DND-41 (cell line): ENCODE results near the gene AKT3.

Experiments
- ATAC-seq: fragments of 200-7000 bp; cut with Tn5 transposase; 3 replicates; pipeline ENCODE4 v1.9.1; 2021; ENCODE audit warnings: low read depth; ENCODE audit not compliant: insufficient read depth
- DNase-seq: peaks from one replicate; pipeline ENCODE4 v3.0.0-alpha.2; 2020
- H2AFZ ChIP-seq: 2 replicates; pipeline ENCODE4 v1.6.0; 2012; ENCODE audit warnings: low read depth, low read length
- H3K27ac ChIP-seq: 2 replicates; pipeline ENCODE4 v1.5.1; 2012; ENCODE audit warnings: low read length, inconsistent platforms
- H3K27me3 ChIP-seq: fragments of 200-600 bp; sonication (generic); 2 replicates; pipeline ENCODE4 v1.6.0; 2012; ENCODE audit warnings: low read length, mild to moderate bottlenecking, inconsistent platforms; ENCODE audit not compliant: insufficient read depth, poor library complexity
- H3K36me3 ChIP-seq: 2 replicates; pipeline ENCODE4 v1.5.1; 2012; ENCODE audit warnings: low read length, inconsistent platforms; ENCODE audit not compliant: insufficient read depth
- H3K4me1 ChIP-seq: 2 replicates; pipeline ENCODE4 v1.5.1; 2012; ENCODE audit warnings: mild to moderate bottlenecking, low read length; ENCODE audit not compliant: insufficient read depth
- H3K4me2 ChIP-seq: 2 replicates; pipeline ENCODE4 v1.6.0; 2012; ENCODE audit warnings: mild to moderate bottlenecking, moderate library complexity, low read length, inconsistent platforms; ENCODE audit not compliant: insufficient read depth
- H3K4me3 ChIP-seq, 2 experiments: fragments of 200-600 bp in 1 of 2; shearing (Covaris generic) in 1 of 2; 2 replicates each; pipeline ENCODE4 v1.5.1; 2012 to 2016; ENCODE audit warnings: inconsistent platforms in 2 of 2, low read length in 2 of 2, mild to moderate bottlenecking in 2 of 2, low read depth in 1 of 2, moderate library complexity in 1 of 2
- H3K79me2 ChIP-seq: 2 replicates; pipeline ENCODE4 v1.6.0; 2012; ENCODE audit warnings: low read length, inconsistent platforms; ENCODE audit not compliant: insufficient read depth
- H3K9ac ChIP-seq: 2 replicates; pipeline ENCODE4 v1.6.0; 2012; ENCODE audit warnings: low read depth, mild to moderate bottlenecking, inconsistent platforms, low read length, moderate library complexity
- H3K9me3 ChIP-seq: 2 replicates; pipeline ENCODE4 v1.5.1; 2012; ENCODE audit warnings: low read length, moderate library complexity, mild to moderate bottlenecking, inconsistent platforms; ENCODE audit not compliant: insufficient read depth, severe bottlenecking
- H4K20me1 ChIP-seq: 2 replicates; pipeline ENCODE4 v1.6.0; 2012; ENCODE audit warnings: low read length; ENCODE audit not compliant: insufficient read depth
- CTCF ChIP-seq: IDR thresholded peaks from 2 replicates; pipeline ENCODE4 v1.5.1; 2012; ENCODE audit warnings: borderline replicate concordance, low read length, moderate library complexity, mild to moderate bottlenecking; ENCODE audit not compliant: poor library complexity, severe bottlenecking; ENCODE audit errors: extremely low read depth
- EZH2 ChIP-seq: IDR thresholded peaks from 3 replicates; pipeline ENCODE4 v1.6.1; 2012; ENCODE audit warnings: borderline replicate concordance, low read depth, mild to moderate bottlenecking, moderate library complexity, low read length, inconsistent platforms; ENCODE audit not compliant: severe bottlenecking

AKT3 gene

GRCh38 chr1:243543501-243543900 lies 306.5 kb downstream of the AKT3 start:
- TF ChIP-seq CTCF (no peak), EZH2 (no peak)

DNA sequence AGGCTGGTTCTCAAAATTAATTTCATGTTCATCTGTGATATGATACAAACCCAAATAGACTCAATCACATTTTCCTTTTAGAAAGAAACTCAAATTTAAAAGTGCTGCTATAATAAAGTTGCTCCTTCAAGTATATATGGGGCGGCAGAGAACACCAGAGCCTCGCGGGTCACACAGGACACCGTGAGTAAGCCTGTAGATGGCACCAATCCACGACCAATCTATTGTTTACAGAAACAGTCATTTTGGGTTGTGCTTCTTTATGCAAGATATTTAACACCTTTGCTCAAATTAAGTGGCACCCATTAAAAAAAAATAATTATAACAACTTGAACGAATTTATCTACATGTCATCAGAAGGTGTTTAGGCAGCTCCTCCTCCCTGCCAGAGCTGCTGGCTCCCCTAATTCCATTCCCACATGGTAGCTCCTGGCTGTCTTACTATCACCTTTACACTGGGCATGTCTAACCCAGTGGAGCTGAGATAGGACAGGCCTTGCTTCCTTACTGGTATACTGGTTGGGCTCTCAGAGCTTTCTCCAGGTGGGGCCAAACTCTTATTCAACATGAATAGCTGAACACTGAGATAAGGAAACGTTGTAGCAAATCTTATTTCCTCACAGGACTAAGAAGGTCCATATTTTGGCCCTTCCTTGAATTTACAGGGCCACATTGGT lies 307.2 kb downstream of the AKT3 start:
- ATAC-seq (no peak), DNase-seq (no peak)

More at GRCh38 chr1:243543501-243543900, 306.5 kb downstream of the AKT3 start:
- Histone ChIP-seq H3K79me2 (no peaks in the 10 kb centered on the region), H3K4me2 (no peak overlapping the region), H4K20me1 (no peaks in the 10 kb centered on the region), H3K9ac (no peak overlapping the region), H3K4me3 (no peak overlapping the region), H3K9me3 (no peaks in the 10 kb centered on the region), H3K27me3 (no peaks in the 10 kb centered on the region), H2AFZ (no peak overlapping the region), H3K27ac (no peak overlapping the region), H3K4me1 (no peaks in the 10 kb centered on the region), H3K36me3 (peaks cover 13% of the 10 kb centered on the region; the same call in 1 of the 2 replicates)
- ATAC-seq (no peak), DNase-seq (no peak)

DNA sequence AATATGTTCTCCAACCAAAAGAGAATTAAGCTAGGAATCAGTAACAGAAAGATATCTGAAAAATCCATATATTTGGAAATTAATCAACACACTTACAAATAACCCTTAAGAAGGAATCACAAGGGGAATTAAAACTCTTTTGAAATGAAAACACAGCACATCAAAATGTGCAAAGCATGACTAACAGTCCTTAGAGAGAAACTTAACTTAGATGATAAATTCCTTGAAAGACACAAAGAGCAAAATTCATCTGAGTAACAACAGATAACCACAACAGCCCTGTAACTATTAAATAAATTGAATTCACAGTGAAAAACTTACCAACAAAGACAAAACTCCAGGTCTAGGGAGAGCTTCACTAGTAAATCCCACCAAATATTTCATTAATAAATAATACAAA lies 310.4 kb downstream of the AKT3 start:
- no peak for ATAC-seq
- H3K9me3 ChIP-seq: no peaks in the 10 kb centered on the region
- TF ChIP-seq CTCF (no peak), EZH2 (no peak)
- H3K27me3 ChIP-seq: no peaks in the 10 kb centered on the region
- no peak overlapping the region for H2AFZ ChIP-seq
- DNase-seq: no peak
- H4K20me1 ChIP-seq: no peaks in the 10 kb centered on the region
- no peak overlapping the region for H3K27ac ChIP-seq
- H3K4me2 ChIP-seq: no peak overlapping the region
- H3K4me3 ChIP-seq: no peak overlapping the region
- H3K4me1 ChIP-seq: no peaks in the 10 kb centered on the region
- H3K9ac ChIP-seq: no peak overlapping the region
- peaks cover 9% of the 10 kb centered on the region; the same call in 1 of the 2 replicates for H3K36me3 ChIP-seq
- no peaks in the 10 kb centered on the region for H3K79me2 ChIP-seq

More for the DNA sequence above, 307.2 kb downstream of the AKT3 start:
- Histone ChIP-seq H3K9me3 (no peaks in the 10 kb centered on the region), H3K4me3 (no peak overlapping the region), H3K36me3 (peaks cover 11% of the 10 kb centered on the region; the same call in 1 of the 2 replicates), H3K9ac (no peak overlapping the region), H3K27ac (no peak overlapping the region), H3K4me2 (no peak overlapping the region), H3K27me3 (no peaks in the 10 kb centered on the region), H3K4me1 (no peaks in the 10 kb centered on the region), H3K79me2 (no peaks in the 10 kb centered on the region), H4K20me1 (no peaks in the 10 kb centered on the region), H2AFZ (no peak overlapping the region)
- TF ChIP-seq CTCF (no peak), EZH2 (no peak)

DNA sequence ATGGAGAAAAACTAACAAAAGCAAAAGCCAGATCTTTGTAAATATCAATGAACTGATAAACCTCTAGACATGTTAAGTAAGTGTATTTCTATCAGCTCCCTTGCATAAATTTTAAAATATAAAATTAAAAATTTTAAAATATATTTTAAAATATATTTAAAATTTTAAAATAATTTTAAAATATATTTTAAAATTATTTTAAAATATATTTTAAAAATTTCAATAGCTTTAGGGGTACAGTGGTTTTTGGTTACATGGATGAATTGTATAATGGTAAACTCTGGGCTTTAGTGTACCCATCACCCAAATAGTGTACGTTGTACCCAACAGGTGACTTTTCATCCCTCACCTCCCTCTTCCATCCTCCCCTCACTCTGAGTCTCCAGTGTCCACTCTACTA lies 315.0 kb downstream of the AKT3 start:
- Histone ChIP-seq H2AFZ (no peak overlapping the region), H3K9ac (no peak overlapping the region)
- ATAC-seq: no peak

More for the DNA sequence above, 315.0 kb downstream of the AKT3 start:
- H3K4me2 ChIP-seq: no peak overlapping the region
- DNase-seq: no peak
- TF ChIP-seq EZH2 (no peak), CTCF (no peak)
- no peak overlapping the region for H3K4me3 ChIP-seq
- no peaks in the 10 kb centered on the region for H4K20me1 ChIP-seq
- no peak overlapping the region for H3K27ac ChIP-seq
- H3K9me3 ChIP-seq: no peaks in the 10 kb centered on the region
- no peaks in the 10 kb centered on the region for H3K27me3 ChIP-seq
- no peaks in the 10 kb centered on the region; the same call in 1 of the 2 replicates for H3K36me3 ChIP-seq
- H3K79me2 ChIP-seq: no peaks in the 10 kb centered on the region
- no peaks in the 10 kb centered on the region for H3K4me1 ChIP-seq
